Large intestine (tissue), 3 donors: ENCODE data around the gene PRKCSH. TPM values are rescaled to one million over a fixed set of nuclear protein-coding genes. Genes with fewer than 3 reads are reported as not detected.
"Not testable (repeated sequence)": the region's sequence is repeated elsewhere in the genome, so short reads cannot be mapped to it uniquely, and the experiment has no call there.

ENCODE experiments used
- DNase-seq, 2 donors: peaks; one replicate each; pipeline versions ENCODE4 v3.0.0 to v3.0.0-alpha.2; 2013
- H3K27ac ChIP-seq: one replicate; pipeline ENCODE4 v1.5.1; 2013; ENCODE audit warnings: low read length
- H3K27me3 ChIP-seq: 2 replicates; pipeline ENCODE4 v1.6.1; 2013; ENCODE audit warnings: low read length; ENCODE audit not compliant: control insufficient read depth, insufficient read depth
- H3K36me3 ChIP-seq: 2 replicates; pipeline ENCODE4 v1.6.1; 2013; ENCODE audit warnings: low read length; ENCODE audit not compliant: control insufficient read depth, insufficient read depth
- H3K4me1 ChIP-seq: one replicate; pipeline ENCODE4 v1.6.1; 2013; ENCODE audit warnings: low read length; ENCODE audit not compliant: control insufficient read depth, insufficient read depth
- H3K4me3 ChIP-seq: one replicate; pipeline ENCODE4 v1.5.1; 2013; ENCODE audit warnings: low read length
- H3K9me3 ChIP-seq: one replicate; pipeline ENCODE4 v1.6.1; 2013; ENCODE audit warnings: mild to moderate bottlenecking, low read depth, low read length, moderate library complexity; ENCODE audit not compliant: control insufficient read depth
- WGBS: methylation state at CpG from one replicate; pipeline ENCODE4 v1.1.5; 2013; ENCODE audit warnings: low lambda C conversion rate; ENCODE audit not compliant: insufficient coverage; 5-methylcytosine and 5-hydroxymethylcytosine counted together
- polyA plus RNA-seq: library from polyadenylated mRNA; unstranded; fragments of 120-200 nt; gene quantifications from one replicate; pipeline ENCODE4 v1.2.1, GENCODE V29; 2013

The PRKCSH gene
- polyA plus RNA-seq, 1 donor = 380 TPM

DNA sequence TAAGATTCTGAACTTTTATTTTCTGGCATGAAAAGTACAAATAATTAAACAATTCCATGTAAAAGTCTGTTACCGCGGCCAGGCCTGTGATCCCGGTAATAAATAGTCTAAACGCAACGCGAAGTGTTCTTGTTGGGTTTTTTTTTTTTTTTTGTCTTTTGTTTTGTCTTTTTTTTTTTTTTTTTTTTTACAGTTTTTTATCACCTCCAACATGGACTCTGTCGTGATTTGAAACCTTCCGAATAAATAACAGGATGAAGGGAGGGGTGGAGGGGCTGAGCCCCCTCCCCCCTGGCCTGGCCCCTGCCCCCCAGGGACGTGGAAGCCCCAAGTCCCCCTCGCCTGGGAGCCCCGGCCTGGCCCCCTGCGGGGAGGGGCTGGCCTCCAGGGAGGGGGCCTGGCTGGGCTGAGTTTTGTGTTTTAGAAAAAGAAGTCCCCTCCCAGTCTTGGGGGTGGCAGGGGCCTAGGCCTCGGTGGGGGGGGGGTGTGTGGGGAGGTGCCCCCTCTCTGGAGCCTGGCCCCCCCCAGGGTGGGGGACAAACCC, 16.0 kb downstream of the PRKCSH start:
- H3K27ac ChIP-seq = no peak overlapping the region
- DNase-seq = no peak
- H3K9me3 ChIP-seq = no peaks in the 10 kb centered on the region
- H3K27me3 ChIP-seq = peaks cover 2% of the 10 kb centered on the region
- 34% methylated on average over 6 of the region's 13 CpGs for WGBS
- no peak overlapping the region for H3K4me3 ChIP-seq
- H3K36me3 ChIP-seq = peaks cover 34% of the 10 kb centered on the region
- H3K4me1 ChIP-seq = no peaks in the 10 kb centered on the region

DNA sequence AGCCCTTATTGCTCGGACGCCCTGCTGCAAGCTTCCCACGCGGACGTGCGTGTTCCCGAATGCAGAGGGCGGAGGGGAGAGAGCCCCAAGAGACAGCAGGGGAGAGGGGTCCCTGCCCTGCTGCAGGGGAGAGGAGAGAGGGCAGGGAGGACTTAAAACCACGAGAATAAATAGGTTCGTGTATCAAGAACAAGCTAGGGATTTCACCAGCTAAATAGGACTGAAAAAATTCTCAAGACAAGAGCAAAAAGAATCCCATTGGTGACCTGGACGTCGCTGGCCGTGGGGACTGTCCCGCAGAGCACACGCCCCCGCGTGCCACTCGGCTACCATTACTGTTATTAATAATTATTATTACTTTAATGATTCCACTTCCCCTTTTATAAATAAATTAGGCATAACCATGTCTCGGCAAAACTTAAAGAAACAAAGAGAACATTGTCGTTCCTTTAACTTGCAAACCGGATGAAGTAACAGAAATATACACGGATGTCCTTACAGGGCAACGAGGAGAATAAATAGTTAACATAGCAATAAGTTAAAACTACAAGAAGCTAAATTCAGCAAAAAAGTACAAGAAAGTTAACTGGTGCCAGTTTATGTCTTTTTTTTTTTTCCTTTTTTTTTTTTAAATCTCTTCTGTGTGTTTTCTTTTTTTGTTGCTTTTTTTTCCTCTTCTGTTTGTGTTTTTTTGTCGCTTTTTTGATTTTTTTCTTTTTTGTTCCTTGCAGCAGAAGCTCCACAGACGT, 16.6 kb downstream of the PRKCSH start:
- no peaks in the 10 kb centered on the region for H3K4me1 ChIP-seq
- H3K9me3 ChIP-seq = no peaks in the 10 kb centered on the region
- no peak overlapping the region for H3K4me3 ChIP-seq
- H3K36me3 ChIP-seq = peaks cover 32% of the 10 kb centered on the region
- peaks cover 2% of the 10 kb centered on the region for H3K27me3 ChIP-seq
- 51% methylated on average over 5 of the region's 25 CpGs for WGBS
- H3K27ac ChIP-seq = no peak overlapping the region
- DNase-seq = peak in 1 of 2 donors; percentile 13

DNA sequence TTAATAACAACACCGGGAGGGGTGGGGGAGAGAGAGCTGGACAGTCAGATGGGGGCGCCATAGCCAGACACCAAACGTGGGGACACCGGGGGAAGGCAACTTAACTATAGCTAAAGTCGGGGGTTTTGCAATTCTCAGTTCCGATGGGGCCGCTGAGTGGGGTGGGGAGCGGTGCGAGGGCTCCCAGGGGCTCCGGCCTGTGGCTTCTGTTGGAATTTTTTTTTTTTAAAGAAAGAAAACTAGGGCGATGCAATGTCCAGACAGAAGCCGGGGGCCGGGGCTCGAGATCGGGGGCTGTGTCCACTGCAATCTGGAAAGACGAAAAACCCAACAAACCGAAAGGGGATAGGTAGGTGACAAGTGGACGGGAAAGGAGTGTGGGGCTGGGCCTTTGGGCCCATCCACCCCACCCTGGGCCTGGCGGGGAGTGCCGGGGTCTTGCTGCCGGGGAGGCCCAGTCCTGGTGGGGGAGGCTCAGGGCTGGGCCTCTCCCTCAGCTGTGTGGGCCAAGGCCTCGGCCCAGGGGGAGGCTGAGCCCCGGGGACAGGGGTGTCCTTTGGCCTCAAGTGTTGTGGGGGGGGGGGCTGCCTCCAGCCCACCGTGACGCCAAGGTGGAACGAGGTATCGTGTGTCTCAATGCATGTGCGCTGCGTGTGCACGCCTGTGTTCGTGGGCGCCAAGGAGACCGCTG, 17.3 kb downstream of the PRKCSH start:
- peaks cover 24% of the 10 kb centered on the region for H3K36me3 ChIP-seq
- H3K4me3 ChIP-seq = no peak overlapping the region
- H3K4me1 ChIP-seq = no peaks in the 10 kb centered on the region
- H3K27ac ChIP-seq = no peak overlapping the region
- no peaks in the 10 kb centered on the region for H3K9me3 ChIP-seq
- WGBS = 83% methylated on average over 6 of the region's 33 CpGs
- H3K27me3 ChIP-seq = peaks cover 8% of the 10 kb centered on the region
- no peak for DNase-seq

GRCh38 chr19:11453468-11454341, 18.3 kb downstream of the PRKCSH start:
- Histone ChIP-seq H3K4me1 (no peaks in the 10 kb centered on the region), H3K4me3 (no peak overlapping the region), H3K9me3 (no peaks in the 10 kb centered on the region), H3K27me3 (peaks cover 10% of the 10 kb centered on the region), H3K27ac (no peak overlapping the region), H3K36me3 (peaks cover 15% of the 10 kb centered on the region)
- no peak for DNase-seq
- 14% methylated on average over 3 of the region's 27 CpGs for WGBS

DNA sequence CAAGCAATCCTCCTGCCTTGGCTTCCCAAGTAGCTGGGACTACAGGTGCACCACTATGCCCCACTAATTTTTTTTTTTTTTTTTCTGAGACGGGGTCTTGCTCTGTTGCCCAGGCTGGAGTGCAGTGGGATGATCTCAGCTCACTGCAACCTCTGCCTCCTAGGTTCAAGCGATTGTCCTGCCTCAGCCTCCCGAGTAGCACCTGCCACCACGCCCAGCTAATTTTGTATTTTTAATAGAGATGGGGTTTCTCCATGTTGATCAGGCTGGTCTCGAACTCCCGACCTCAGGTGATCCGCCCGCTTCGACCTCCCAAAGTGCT, 19.8 kb downstream of the PRKCSH start:
- H3K36me3 ChIP-seq, DNase-seq, H3K4me1 ChIP-seq, H3K4me3 ChIP-seq, H3K9me3 ChIP-seq, H3K27ac ChIP-seq: not testable (repeated sequence)
- H3K27me3 ChIP-seq = peaks cover 10% of the 10 kb centered on the region
- WGBS = no CpG with 5 or more reads among the region's 9 CpGs

GRCh38 chr19:11456659-11457058, 21.2 kb downstream of the PRKCSH start:
- Histone ChIP-seq H3K27me3 (peaks cover 10% of the 10 kb centered on the region), H3K36me3 (no peaks in the 10 kb centered on the region), H3K4me3 (no peak overlapping the region), H3K27ac (no peak overlapping the region), H3K9me3 (no peaks in the 10 kb centered on the region), H3K4me1 (no peaks in the 10 kb centered on the region)
- DNase-seq = no peak
- no CpG with 5 or more reads among the region's 7 CpGs for WGBS

- DNase-seq = no peak
- H3K4me3 ChIP-seq = no peak overlapping the region
- H3K4me1 ChIP-seq = no peaks in the 10 kb centered on the region
- no peaks in the 10 kb centered on the region for H3K9me3 ChIP-seq
- H3K27me3 ChIP-seq = peaks cover 10% of the 10 kb centered on the region
- WGBS = no CpG with 5 or more reads among the region's 18 CpGs
- H3K27ac ChIP-seq = no peak overlapping the region
- H3K36me3 ChIP-seq = no peaks in the 10 kb centered on the region
Measured at GRCh38 chr19:11457115-11457514, 21.7 kb downstream of the PRKCSH start.

DNA sequence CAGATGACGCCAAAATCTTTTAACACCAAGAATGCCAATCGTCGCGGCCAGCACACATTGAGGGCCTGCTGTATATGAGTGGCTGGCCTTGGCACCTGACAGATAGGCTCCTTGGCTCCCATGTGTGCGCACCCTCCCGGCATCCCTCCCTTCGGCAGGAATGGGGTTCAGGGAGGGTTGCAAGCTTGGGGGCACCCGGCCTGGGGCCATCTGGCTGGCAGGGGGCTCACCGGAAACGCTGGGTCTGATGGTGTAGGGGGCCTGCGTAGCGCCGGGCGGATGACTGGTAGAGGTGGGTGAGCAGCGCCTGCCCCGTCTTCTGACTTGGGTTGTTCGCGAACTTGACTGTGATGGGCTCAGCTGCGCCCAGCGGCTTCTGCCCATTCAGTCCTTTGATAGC, 22.4 kb downstream of the PRKCSH start:
- Histone ChIP-seq H3K36me3 (no peaks in the 10 kb centered on the region), H3K4me3 (no peak overlapping the region), H3K27ac (no peak overlapping the region), H3K4me1 (no peaks in the 10 kb centered on the region), H3K27me3 (peaks cover 10% of the 10 kb centered on the region), H3K9me3 (no peaks in the 10 kb centered on the region)
- no peak for DNase-seq
- WGBS = 100% methylated on average over 2 of the region's 20 CpGs

- no peak for DNase-seq
- Histone ChIP-seq H3K27ac (no peak overlapping the region), H3K4me3 (no peak overlapping the region), H3K36me3 (no peaks in the 10 kb centered on the region), H3K4me1 (no peaks in the 10 kb centered on the region), H3K9me3 (no peaks in the 10 kb centered on the region), H3K27me3 (peaks cover 10% of the 10 kb centered on the region)
- WGBS = no CpG with 5 or more reads among the region's 19 CpGs
Measured at GRCh38 chr19:11458236-11458900, 22.9 kb downstream of the PRKCSH start.

DNA sequence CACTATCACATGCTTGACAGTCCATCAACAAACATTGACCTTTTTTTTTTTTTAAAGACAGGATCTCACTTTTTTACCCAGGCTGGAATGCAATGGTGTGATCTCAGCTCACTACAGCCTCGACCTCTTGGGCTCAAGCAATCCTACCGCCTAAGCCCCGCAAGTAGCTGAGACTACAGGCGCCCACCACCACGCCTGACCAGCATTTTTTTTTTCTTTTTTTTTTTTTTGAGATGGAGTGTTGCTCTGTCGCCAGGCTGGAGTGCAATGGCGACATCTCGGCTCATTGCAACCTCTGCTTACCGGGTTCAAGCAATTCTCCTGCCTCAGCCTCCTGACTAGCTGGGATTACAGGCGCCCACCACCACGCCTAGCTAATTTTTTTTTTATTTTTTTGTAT, 23.5 kb downstream of the PRKCSH start:
- not testable (repeated sequence) for H3K4me3 ChIP-seq, H3K27ac ChIP-seq, H3K9me3 ChIP-seq, H3K27me3 ChIP-seq, H3K4me1 ChIP-seq, DNase-seq, H3K36me3 ChIP-seq
- WGBS = no CpG with 5 or more reads among the region's 11 CpGs
